Endothelial cell of umbilical vein (primary cell): ENCODE data around the gene FUZ. TPM values are rescaled to one million over a fixed set of nuclear protein-coding genes. Genes with fewer than 3 reads are reported as not detected.

ENCODE experiments used
- BruUV-seq: library from RNA; stranded (reverse); fragments of 400-500 nt; replicated peaks from 2 replicates; lab custom pipeline; 2021; lab: Mats Ljungman, UMichigan
- CTCF ChIA-PET: fragments of 300-600, 350-600 bp; sonication (Branson Sonifier 250); formaldehyde crosslinking; loops from one replicate; lab custom pipeline; 2021; ENCODE audit warnings: antibody characterized with exemption, inconsistent platforms; lab: Charles Lee
- POLR2A ChIA-PET: fragments of 300-600, 350-600 bp; sonication (Branson Sonifier 250); formaldehyde crosslinking; loops from one replicate; lab custom pipeline; 2021; ENCODE audit warnings: antibody characterized with exemption, inconsistent platforms; lab: Charles Lee
- DNase-seq: peaks from one replicate; pipeline ENCODE4 v3.0.0-alpha.2; 2011; ENCODE audit warnings: low read depth, low spot score
- FAIRE-seq: peaks from 2 replicates; lab custom pipeline; 2011; peaks lifted over from hg19 to GRCh38; lab: Jason Lieb, UNC
- H2AFZ ChIP-seq: 2 replicates; pipeline ENCODE4 v1.6.0; 2012; ENCODE audit warnings: low read depth, low read length, control low read depth, inconsistent platforms
- H3K27ac ChIP-seq: 2 replicates; pipeline ENCODE4 v1.5.1; 2011; ENCODE audit warnings: low read depth, mild to moderate bottlenecking, control low read depth, low read length, moderate library complexity; ENCODE audit not compliant: insufficient read depth
- H3K27me3 ChIP-seq, 2 experiments: 2 replicates each; pipeline versions ENCODE4 v1.6.0 to v1.6.1; 2011; ENCODE audit warnings: low read length in 2 of 2, mixed read lengths in 1 of 2; ENCODE audit not compliant: control insufficient read depth in 2 of 2, insufficient read depth in 2 of 2
- H3K36me3 ChIP-seq, 2 experiments: 2 replicates in 1 of 2; 3 replicates in 1 of 2; pipeline ENCODE4 v1.5.1; 2011; ENCODE audit warnings: low read length in 2 of 2, mild to moderate bottlenecking in 1 of 2, moderate library complexity in 1 of 2; ENCODE audit not compliant: control insufficient read depth in 2 of 2, insufficient read depth in 2 of 2; ENCODE audit errors: extremely low read depth in 1 of 2
- H3K4me1 ChIP-seq: 3 replicates; pipeline ENCODE4 v1.5.1; 2011; ENCODE audit warnings: mild to moderate bottlenecking, low read length; ENCODE audit not compliant: control insufficient read depth, insufficient read depth; ENCODE audit errors: extremely low read depth
- H3K4me2 ChIP-seq: 2 replicates; pipeline ENCODE4 v1.6.1; 2011; ENCODE audit warnings: low read length, control low read depth, mixed read lengths; ENCODE audit not compliant: insufficient read depth
- H3K4me3 ChIP-seq, 3 experiments: fragments of 200-600 bp in 1 of 3; sonication (generic), shearing (Covaris generic) in 1 of 3; replicated peaks in 1 of 3; 2 replicates each; pipeline ENCODE4 v1.5.1; 2011 to 2016; ENCODE audit warnings: control low read depth in 3 of 3, low read length in 3 of 3, mild to moderate bottlenecking in 2 of 3, inconsistent platforms in 1 of 3, low read depth in 1 of 3, moderate library complexity in 1 of 3; ENCODE audit not compliant: insufficient read depth in 1 of 3
- H3K79me2 ChIP-seq: 2 replicates; pipeline ENCODE4 v1.6.0; 2012; ENCODE audit warnings: low read length, inconsistent platforms; ENCODE audit not compliant: control insufficient read depth, insufficient read depth
- H3K9ac ChIP-seq: replicated peaks from 2 replicates; pipeline ENCODE3; 2011; ENCODE audit warnings: low read length, control low read depth; ENCODE audit not compliant: insufficient read depth; ENCODE audit errors: extremely low read depth
- H3K9me1 ChIP-seq: replicated peaks from 3 replicates; pipeline ENCODE4 v1.6.0; 2011; ENCODE audit warnings: mild to moderate bottlenecking, low read length; ENCODE audit not compliant: control insufficient read depth, insufficient read depth; ENCODE audit errors: extremely low read depth
- H3K9me3 ChIP-seq: replicated peaks from 2 replicates; pipeline ENCODE4 v1.5.1; 2012; ENCODE audit warnings: low read length, inconsistent platforms; ENCODE audit not compliant: control insufficient read depth, insufficient read depth
- H4K20me1 ChIP-seq: replicated peaks from 2 replicates; pipeline ENCODE3; 2011; ENCODE audit warnings: mild to moderate bottlenecking, low read length; ENCODE audit not compliant: control insufficient read depth, insufficient read depth; ENCODE audit errors: extremely low read depth
- CTCF ChIP-seq, 2 donors: IDR thresholded peaks; 1 replicate in 1 of 2; 2 replicates in 1 of 2; pipeline ENCODE4 v1.5.1; 2011; ENCODE audit warnings: low read length in 2 of 2, mild to moderate bottlenecking in 2 of 2, moderate library complexity in 2 of 2, control low read depth in 1 of 2, inconsistent platforms in 1 of 2, low read depth in 1 of 2; ENCODE audit not compliant: insufficient read depth in 1 of 2; ENCODE audit errors: extremely low read depth in 1 of 2
- GATA2 ChIP-seq: IDR thresholded peaks from 2 replicates; pipeline ENCODE4 v1.7.0; 2011; ENCODE audit warnings: low read depth, mild to moderate bottlenecking, moderate library complexity, mixed read lengths, low read length; ENCODE audit not compliant: insufficient read length, insufficient read depth
- JUN ChIP-seq: IDR thresholded peaks from 2 replicates; pipeline ENCODE4 v1.6.1; 2011; ENCODE audit warnings: borderline replicate concordance, low read depth; ENCODE audit not compliant: insufficient read length, insufficient read depth
- MAX ChIP-seq: IDR thresholded peaks from 2 replicates; pipeline ENCODE4 v1.6.1; 2011; ENCODE audit not compliant: insufficient read depth, insufficient read length
- MYC ChIP-seq: IDR thresholded peaks from one replicate; pipeline ENCODE4 v1.6.1; 2011; ENCODE audit warnings: mild to moderate bottlenecking, low read depth, low read length
- POLR2A ChIP-seq: IDR thresholded peaks from 2 replicates; pipeline ENCODE4 v1.6.1; 2012; ENCODE audit warnings: low read depth, mild to moderate bottlenecking, control low read depth, low read length
- POLR2AphosphoS5 ChIP-seq: IDR thresholded peaks from 2 replicates; pipeline ENCODE4 v1.6.1; 2012; ENCODE audit warnings: low read depth, mild to moderate bottlenecking, control low read depth, low read length, moderate library complexity; ENCODE audit not compliant: insufficient read depth
- dilution Hi-C: fragments of 300-500 bp; cut with MboI; formaldehyde crosslinking; loops from one replicate; pipeline ENCODE4 v1.15.0; 2019; ENCODE audit warnings: low sequenced_read_pairs; ENCODE audit not compliant: extremely low pct_ligation_motif_present
- intact Hi-C: fragments of 100-400 bp; cut with micrococcal nuclease; formaldehyde crosslinking; loops from one replicate; pipeline ENCODE4 v1.10.0; 2022
- polyA plus RNA-seq, 4 experiments: library from polyadenylated mRNA; depleted of rRNA in 3 of 4; stranded (reverse) in 3 of 4; unstranded in 1 of 4; fragments of >200 nt; gene quantifications; 2 replicates each; pipeline versions ENCODE4 v1.2.1 to v1.2.3, GENCODE V29; 2011 to 2012; ENCODE audit warnings: missing spikeins in 1 of 4
- total RNA-seq: library from RNA; stranded (reverse); gene quantifications from 2 replicates; pipeline ENCODE4 v1.2.3, GENCODE V29; 2021

FUZ gene
- total and polyA plus RNA-seq, 2 donors (not counting 3 experiments of a cell fraction or from before 2014, with no cell fraction given): 12.3 to 14.0 TPM

- Histone ChIP-seq H3K4me1 (peaks cover 20% of the 10 kb centered on the region), H3K9me3 (no peaks in the 10 kb centered on the region), H3K4me2 (no peak overlapping the region), H3K9ac (no peak overlapping the region), H3K27me3 (no peaks in the 10 kb centered on the region), H3K27ac (no peak overlapping the region), H4K20me1 (no peaks in the 10 kb centered on the region), H3K79me2 (peaks cover 26% of the 10 kb centered on the region), H3K36me3 (peaks cover 15 to 54% of the 10 kb centered on the region in 2 experiments), H3K9me1 (no peaks in the 10 kb centered on the region), H3K4me3 (no peak overlapping the region), H2AFZ (no peak overlapping the region)
- FAIRE-seq (no peak), DNase-seq (no peak)
- dilution Hi-C loops (no loop called here), intact Hi-C loops (no loop called here)
- CTCF ChIA-PET: no interaction called here
- no peak for TF ChIP-seq CTCF (IDR thresholded peaks at IDR 0.05; ENCODE audit: extremely low read depth in 1 of 2, insufficient read depth in 1 of 2, low read depth in 1 of 2, low read length in 2 of 2)
- no peak for TF ChIP-seq POLR2AphosphoS5
- TF ChIP-seq MYC: no peak
- no peak for TF ChIP-seq POLR2A
- TF ChIP-seq JUN: no peak
- TF ChIP-seq GATA2: no peak
- TF ChIP-seq MAX: no peak
- POLR2A ChIA-PET: no interaction called here
- BruUV-seq: no TSS peak
Observed at GRCh38 chr19:49861541-49862378, 48.7 kb upstream of the FUZ start.
